Hepatocyte (in vitro differentiated cells): Measurements from ENCODE around the gene GATA2. TPM values are rescaled to one million over a fixed set of nuclear protein-coding genes. Genes with fewer than 3 reads are reported as not detected.

Source experiments
- DNase-seq: peaks from one replicate; pipeline ENCODE4 v3.0.0-alpha.2; 2016; ENCODE audit warnings: low spot score
- H2AFZ ChIP-seq: fragments of 200-600 bp; sonication (generic); 2 replicates; pipeline ENCODE4 v1.6.0; 2016; ENCODE audit warnings: antibody characterized with exemption, mild to moderate bottlenecking
- H3K27ac ChIP-seq: fragments of 200-600 bp; sonication (generic); 2 replicates; pipeline ENCODE4 v1.5.1; 2016; ENCODE audit warnings: mild to moderate bottlenecking
- H3K27me3 ChIP-seq: fragments of 200-600 bp; sonication (generic); 2 replicates; pipeline ENCODE4 v1.6.1; 2016
- H3K36me3 ChIP-seq: fragments of 200-600 bp; sonication (generic); replicated peaks from 2 replicates; pipeline ENCODE4 v1.5.1; 2016; ENCODE audit warnings: low read depth; ENCODE audit not compliant: insufficient read depth
- H3K4me1 ChIP-seq: fragments of 200-600 bp; sonication (generic); 2 replicates; pipeline ENCODE4 v1.5.1; 2016; ENCODE audit warnings: mild to moderate bottlenecking, moderate library complexity; ENCODE audit not compliant: insufficient read depth
- H3K4me2 ChIP-seq: fragments of 200-600 bp; sonication (generic); 2 replicates; pipeline ENCODE4 v1.6.0; 2016
- H3K4me3 ChIP-seq: fragments of 200-600 bp; sonication (generic); 2 replicates; pipeline ENCODE4 v1.5.1; 2016; ENCODE audit warnings: mild to moderate bottlenecking
- H3K79me2 ChIP-seq: fragments of 200-600 bp; sonication (generic); 2 replicates; pipeline ENCODE4 v1.6.0; 2017; ENCODE audit warnings: mild to moderate bottlenecking
- H3K9me2 ChIP-seq: fragments of 200-600 bp; sonication (generic); replicated peaks from 2 replicates; pipeline ENCODE4 v1.6.0; 2017; ENCODE audit warnings: mild to moderate bottlenecking; ENCODE audit not compliant: insufficient read depth
- H3K9me3 ChIP-seq: fragments of 200-600 bp; sonication (generic); 2 replicates; pipeline ENCODE4 v1.5.1; 2016; ENCODE audit warnings: low read depth, mild to moderate bottlenecking
- H4K20me1 ChIP-seq: fragments of 200-600 bp; sonication (generic); 2 replicates; pipeline ENCODE4 v1.6.0; 2016; ENCODE audit warnings: mild to moderate bottlenecking; ENCODE audit not compliant: insufficient read depth, poor library complexity, severe bottlenecking
- EZH2 ChIP-seq: fragments of 200-600 bp; sonication (generic); IDR thresholded peaks from 2 replicates; pipeline ENCODE4 v1.6.1; 2016; ENCODE audit warnings: antibody characterized with exemption, mild to moderate bottlenecking, borderline replicate concordance
- EZH2phosphoT487 ChIP-seq: fragments of 200-600 bp; sonication (generic); IDR thresholded peaks from one replicate; pipeline ENCODE4 v1.6.1; 2018; ENCODE audit warnings: antibody characterized with exemption, mild to moderate bottlenecking, low read depth, moderate library complexity; ENCODE audit not compliant: unreplicated experiment, severe bottlenecking
- WGBS: methylation state at CpG from one replicate; pipeline ENCODE4 v1.1.6; 2016; ENCODE audit warnings: low lambda C conversion rate; ENCODE audit errors: missing lambda C conversion rate; 5-methylcytosine and 5-hydroxymethylcytosine counted together
- polyA plus RNA-seq: library from polyadenylated mRNA; unstranded; fragments of >200 nt; fragmentation: Nextera tagmentation; extraction: Ambion mirVana; gene quantifications from 2 replicates; pipeline ENCODE4 v1.2.1, GENCODE V29; 2016
- total RNA-seq: library from RNA; depleted of rRNA; stranded (reverse); fragments of >200 nt; gene quantifications from 2 replicates; pipeline ENCODE4 v1.2.3, GENCODE V29; 2014
- TF ChIP-seq, protein P1 (sequence below): fragments of 200-600 bp; sonication (generic); IDR thresholded peaks from 2 replicates; pipeline ENCODE4 v1.5.1; 2016; ENCODE audit warnings: antibody characterized with exemption, mild to moderate bottlenecking; ENCODE audit not compliant: poor library complexity

GATA2 gene
- total and polyA plus RNA-seq, 2 experiments from 2014 or later: 2.4 to 2.6 TPM

DNA sequence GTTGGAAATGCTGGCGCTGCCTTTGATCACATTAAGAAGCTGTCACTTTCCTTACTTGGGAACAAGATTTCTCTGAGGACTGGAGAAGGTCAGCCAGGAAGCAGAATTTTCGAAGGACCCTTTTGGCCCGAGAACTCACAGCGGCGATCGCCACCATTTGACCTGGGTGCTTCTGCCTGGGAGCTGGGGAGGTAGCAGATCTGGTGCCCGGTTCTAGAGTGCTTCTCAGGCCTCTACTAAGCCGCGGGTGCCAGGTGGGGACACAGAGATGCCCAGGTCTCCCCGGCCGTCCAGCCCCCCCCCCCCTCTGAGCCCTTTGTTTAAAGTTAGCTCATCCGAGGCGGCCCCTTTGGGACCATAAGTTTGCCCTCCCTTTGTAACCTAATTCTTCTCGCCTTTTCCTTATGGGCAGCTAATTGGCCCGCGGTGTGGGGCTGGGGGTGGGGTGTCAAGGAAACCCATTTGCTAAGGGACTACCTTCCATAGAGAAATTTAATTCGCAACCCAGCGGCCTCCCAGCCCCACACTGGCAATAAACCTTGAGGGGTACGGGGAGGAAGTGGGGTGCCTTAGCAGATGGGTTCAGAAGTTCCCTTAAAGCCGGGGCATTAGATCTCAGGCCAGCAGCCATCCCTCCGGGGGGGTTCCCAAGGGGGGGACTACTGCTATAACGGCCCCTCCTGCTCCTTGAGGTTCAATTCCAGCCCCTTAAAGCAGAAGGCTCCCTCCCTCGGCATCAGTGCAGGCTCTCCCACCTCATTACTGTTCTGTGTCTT lies 1.9 kb downstream of the GATA2 start:
- Histone ChIP-seq H3K4me3 (no peak overlapping the region), H3K9me2 (no peaks in the 10 kb centered on the region), H2AFZ (no peak overlapping the region), H3K9me3 (no peaks in the 10 kb centered on the region), H3K4me2 (no peak overlapping the region), H3K79me2 (no peaks in the 10 kb centered on the region), H3K27me3 (peaks cover 99% of the 10 kb centered on the region), H3K27ac (no peak overlapping the region), H4K20me1 (no peaks in the 10 kb centered on the region), H3K36me3 (no peaks in the 10 kb centered on the region), H3K4me1 (peaks cover 45% of the 10 kb centered on the region)
- 25% methylated on average over 22 of the region's 23 CpGs for WGBS
- no peak for TF ChIP-seq EZH2
- TF ChIP-seq, protein P1, sequence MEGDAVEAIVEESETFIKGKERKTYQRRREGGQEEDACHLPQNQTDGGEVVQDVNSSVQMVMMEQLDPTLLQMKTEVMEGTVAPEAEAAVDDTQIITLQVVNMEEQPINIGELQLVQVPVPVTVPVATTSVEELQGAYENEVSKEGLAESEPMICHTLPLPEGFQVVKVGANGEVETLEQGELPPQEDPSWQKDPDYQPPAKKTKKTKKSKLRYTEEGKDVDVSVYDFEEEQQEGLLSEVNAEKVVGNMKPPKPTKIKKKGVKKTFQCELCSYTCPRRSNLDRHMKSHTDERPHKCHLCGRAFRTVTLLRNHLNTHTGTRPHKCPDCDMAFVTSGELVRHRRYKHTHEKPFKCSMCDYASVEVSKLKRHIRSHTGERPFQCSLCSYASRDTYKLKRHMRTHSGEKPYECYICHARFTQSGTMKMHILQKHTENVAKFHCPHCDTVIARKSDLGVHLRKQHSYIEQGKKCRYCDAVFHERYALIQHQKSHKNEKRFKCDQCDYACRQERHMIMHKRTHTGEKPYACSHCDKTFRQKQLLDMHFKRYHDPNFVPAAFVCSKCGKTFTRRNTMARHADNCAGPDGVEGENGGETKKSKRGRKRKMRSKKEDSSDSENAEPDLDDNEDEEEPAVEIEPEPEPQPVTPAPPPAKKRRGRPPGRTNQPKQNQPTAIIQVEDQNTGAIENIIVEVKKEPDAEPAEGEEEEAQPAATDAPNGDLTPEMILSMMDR: no peak
- peak; percentile 21 for TF ChIP-seq EZH2phosphoT487
- DNase-seq: no peak

DNA sequence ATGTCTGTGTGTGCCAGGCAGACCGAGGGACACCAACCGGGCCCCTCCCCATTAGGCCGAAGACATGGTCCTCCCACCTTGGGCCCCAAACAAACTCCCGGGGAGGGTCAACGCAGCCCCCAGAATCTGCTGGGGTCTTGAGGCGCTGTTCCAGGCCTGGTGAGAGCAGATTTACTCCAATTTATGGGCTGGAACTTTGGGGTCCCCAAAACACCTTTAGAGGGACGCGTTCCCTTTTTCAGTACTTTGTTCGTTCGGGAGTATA lies 2.4 kb downstream of the GATA2 start:
- Histone ChIP-seq H2AFZ (no peak overlapping the region), H3K27me3 (peaks cover 99% of the 10 kb centered on the region), H4K20me1 (no peaks in the 10 kb centered on the region), H3K79me2 (no peaks in the 10 kb centered on the region), H3K36me3 (no peaks in the 10 kb centered on the region), H3K9me3 (no peaks in the 10 kb centered on the region), H3K4me2 (peak overlapping the region; percentile 95), H3K27ac (no peak overlapping the region), H3K4me3 (no peak overlapping the region), H3K9me2 (no peaks in the 10 kb centered on the region), H3K4me1 (peaks cover 45% of the 10 kb centered on the region)
- DNase-seq: no peak
- no peak for TF ChIP-seq EZH2phosphoT487
- TF ChIP-seq, protein P1: no peak
- no peak for TF ChIP-seq EZH2
- WGBS: 15% methylated on average over 10 of the region's 10 CpGs

DNA sequence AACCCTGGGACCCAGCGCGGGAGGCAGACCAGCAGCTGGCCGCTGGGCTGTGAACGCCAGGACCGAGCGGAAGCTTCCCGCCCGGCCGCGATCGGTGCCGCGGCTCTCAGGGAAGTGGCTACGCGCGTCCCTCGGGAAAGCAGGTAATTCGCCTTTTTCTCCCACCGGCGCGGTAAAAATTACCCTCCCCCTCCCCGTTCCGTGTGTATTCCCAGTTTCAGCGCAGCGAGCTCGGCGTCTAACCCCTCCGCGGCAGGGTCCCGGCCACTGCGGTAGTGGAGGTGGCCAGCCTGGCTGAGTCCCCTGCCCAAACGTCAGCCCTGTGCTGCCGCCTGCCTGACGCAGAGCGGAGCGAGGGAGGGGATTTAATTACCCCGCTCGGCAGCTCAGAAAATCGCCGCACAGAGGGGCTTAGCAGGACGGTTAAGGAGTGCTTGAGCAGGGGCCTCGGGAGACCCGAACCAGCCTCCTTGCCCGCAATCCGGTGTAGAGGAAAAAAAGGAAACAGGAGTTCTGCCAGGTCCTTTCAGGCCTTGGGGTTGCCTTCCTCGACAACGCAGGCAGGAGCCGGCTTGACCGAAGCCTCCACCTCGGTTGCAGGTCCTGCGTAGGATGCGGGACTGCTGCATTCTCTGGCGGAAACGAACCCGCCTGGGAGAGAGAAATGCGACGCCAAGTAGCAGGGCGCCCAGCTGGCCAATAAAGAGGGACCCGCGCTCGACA lies 2.9 kb downstream of the GATA2 start:
- Histone ChIP-seq H3K36me3 (no peaks in the 10 kb centered on the region), H3K27me3 (peaks cover 99% of the 10 kb centered on the region), H4K20me1 (no peaks in the 10 kb centered on the region), H3K4me3 (peak overlapping the region; percentile 27), H3K9me3 (no peaks in the 10 kb centered on the region), H3K4me2 (peak overlapping the region; percentile 95), H3K9me2 (no peaks in the 10 kb centered on the region), H3K27ac (no peak overlapping the region), H3K4me1 (peaks cover 45% of the 10 kb centered on the region), H3K79me2 (no peaks in the 10 kb centered on the region), H2AFZ (peak overlapping the region; percentile 61)
- DNase-seq: peak; percentile 57
- TF ChIP-seq, protein P1: peak; percentile 24
- peak; percentile 74 for TF ChIP-seq EZH2phosphoT487
- peak; percentile 97 for TF ChIP-seq EZH2
- 2% methylated on average over 61 of the region's 61 CpGs for whole genome bisulfite sequencing
